GM04504 (cell line): ENCODE measurements around the gene COQ4.
"Not testable (repeated sequence)": the region's sequence is repeated elsewhere in the genome, so short reads cannot be mapped to it uniquely, and the experiment has no call there.

Source experiments
- DNase-seq: peaks from one replicate; pipeline ENCODE4 v3.0.0-alpha.2; 2012; ENCODE audit warnings: low read depth

COQ4 gene

GRCh38 chr9:128298535-128299482 is 23.8 kb upstream of the COQ4 start:
- DNase-seq, result no peak

DNA sequence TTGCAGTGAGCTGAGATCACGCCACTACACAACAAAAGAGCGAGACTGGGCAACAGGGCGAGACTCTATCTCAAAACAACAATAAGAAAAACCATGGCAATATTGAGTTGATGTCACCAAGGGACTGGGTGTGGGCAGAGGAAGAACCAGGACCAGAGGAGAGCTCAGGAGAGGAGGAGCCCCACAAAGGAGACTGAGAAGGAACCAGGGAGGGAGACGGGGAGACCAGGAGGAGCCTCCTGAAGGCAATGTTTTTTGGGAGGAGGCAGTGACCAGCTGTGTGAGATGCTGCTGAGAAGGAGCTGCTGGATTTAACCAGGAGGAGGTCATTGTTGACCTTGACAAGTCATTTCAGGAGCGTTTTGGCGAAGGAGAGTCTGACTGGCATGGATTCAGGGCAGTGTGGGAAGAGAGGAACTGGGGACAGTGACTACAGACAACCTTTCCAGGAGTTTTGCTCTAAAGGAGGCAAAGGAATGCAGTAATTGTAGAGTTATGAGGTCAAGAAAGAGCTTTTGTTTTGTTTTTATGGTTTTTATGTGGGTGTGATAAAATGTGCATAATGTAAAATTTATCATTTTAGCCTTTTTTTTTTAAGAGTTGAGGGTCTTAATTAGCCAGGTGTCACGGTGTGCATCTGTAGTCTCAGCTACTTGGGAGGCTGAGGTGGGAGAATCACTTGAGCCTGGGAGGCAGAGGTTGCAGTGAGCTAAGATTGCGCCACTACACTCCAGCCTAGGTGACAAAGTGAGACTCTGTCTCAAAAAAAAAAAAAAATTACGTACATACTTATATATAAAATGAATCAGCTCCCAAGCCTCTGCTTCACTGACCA is 18.3 kb upstream of the COQ4 start:
- DNase-seq, result no peak

DNA sequence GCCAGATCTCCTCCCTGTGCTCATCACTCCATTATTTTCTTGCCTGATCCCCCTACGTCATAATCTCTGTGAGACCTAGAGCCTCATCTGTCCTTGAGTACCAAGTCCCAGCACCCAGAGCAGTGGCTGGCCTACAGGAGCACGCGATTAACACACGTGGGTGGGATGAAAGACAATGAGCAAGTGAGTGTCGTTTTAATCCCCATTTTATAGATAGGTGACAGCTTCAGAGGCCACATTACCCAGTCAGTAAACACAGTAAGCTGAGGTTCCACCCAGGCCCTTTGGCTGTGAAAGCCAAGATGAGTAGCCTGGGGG is 17.7 kb upstream of the COQ4 start:
- DNase-seq, result no peak

DNA sequence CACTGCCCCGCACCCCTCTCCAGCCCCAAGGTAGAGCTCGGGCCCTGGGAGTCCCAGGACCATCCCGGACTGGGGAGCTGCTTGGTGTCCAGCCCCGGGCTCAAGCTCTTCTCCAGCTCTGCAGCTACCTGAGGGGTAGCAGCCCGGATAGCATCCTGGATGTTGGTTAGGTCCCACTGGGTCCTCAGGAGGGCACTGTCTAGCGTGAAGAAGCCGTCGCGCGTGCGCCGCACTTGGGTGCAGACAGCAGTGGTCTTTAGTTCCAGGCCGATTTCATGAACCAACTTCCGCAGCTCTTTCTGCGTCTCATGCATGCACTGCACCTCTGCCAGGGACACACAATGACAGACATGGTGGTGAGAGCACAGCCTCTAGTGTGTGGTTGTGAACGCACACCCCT is 13.1 kb upstream of the COQ4 start:
- no peak for DNase-seq

DNA sequence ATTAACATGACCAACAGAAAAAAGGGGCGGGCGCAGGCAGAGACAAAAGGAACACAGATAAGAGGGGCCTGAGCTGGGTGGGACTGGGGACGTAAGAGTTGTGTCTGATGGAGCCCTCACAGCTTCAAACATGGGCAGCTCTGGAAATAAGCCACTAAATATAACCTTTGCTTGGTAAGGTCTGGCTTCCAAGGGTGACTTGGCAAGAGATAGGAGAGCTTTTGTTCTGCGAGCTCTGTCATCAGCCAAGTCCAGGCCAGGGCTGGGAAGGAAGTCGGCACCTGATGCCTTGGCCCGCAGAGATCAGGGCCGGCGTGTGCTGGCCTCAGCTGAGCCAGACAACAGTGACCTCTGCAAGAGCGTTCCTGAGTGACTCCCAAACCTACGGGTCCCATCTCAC is 12.2 kb upstream of the COQ4 start:
- no peak for DNase-seq

GRCh38 chr9:128314697-128315096 is 7.9 kb upstream of the COQ4 start:
- no peak for DNase-seq

DNA sequence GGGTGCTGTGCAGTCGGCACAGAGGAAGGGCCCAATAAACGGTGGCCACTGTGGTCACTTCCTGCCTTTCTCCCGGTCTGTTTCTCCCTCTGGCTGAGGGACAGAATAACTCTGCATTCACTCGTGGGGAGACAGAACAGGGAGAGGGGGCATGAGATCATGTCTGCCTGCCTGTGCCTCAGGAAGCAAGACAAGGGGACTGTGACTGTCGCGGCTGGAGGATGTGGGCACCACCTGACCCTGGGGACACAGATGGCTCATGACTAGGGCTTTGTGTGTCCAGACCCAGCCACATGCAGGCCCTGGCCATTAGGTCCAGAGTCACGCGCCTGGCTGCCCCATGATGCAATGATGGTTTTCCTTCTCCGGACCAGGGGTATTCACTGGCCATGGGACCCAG is 6.2 kb upstream of the COQ4 start:
- no peak for DNase-seq

GRCh38 chr9:128317629-128318028 is 5.0 kb upstream of the COQ4 start:
- DNase-seq, result no peak

DNA sequence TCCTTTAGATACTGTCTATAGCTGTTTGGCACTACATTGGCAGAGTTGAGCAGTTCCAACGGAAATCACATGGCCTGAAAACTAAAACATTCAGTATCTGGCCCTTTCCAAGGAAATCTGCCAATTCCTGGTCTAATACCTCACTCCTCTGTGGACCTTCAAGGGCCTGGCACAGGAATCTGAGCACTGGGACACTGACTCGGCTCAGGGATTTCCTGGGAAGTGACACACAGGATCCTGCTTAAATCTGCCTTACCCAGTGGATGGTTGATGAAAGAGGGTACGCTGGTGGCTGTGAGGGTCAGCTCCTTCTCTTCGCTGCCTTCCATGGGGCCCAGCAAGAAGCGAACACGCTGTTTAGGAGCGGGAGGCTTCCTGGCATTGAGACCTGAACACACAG is 1.3 kb upstream of the COQ4 start:
- DNase-seq, result no peak

- DNase-seq, result no peak
Measured at GRCh38 chr9:128321879-128322403, 698 bp upstream of the COQ4 start.

DNA sequence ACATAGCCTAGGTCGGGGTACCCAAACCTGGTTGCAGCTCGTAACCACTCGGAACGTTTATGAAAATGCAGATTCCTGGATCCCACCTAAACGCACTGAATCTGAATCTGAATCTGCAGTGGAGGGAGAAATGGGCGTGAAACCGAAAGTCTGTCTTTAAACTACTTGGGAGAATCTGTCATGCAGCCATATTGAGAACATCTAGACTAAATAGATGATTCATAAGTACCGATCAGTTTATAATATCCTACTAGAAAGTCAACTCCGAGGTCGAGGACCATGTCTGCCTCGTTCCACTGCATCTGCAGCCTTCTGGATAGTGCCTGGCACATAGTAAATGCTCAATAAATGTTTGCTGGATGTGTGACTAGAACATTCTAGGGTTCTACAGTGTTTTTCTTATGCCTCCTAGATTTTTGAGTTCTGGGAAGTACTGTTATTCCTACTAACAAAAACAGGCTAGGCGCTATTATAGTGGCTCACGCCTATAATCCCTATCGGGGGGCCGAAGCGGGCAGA is 632 bp downstream of the COQ4 start:
- no peak for DNase-seq

- no peak for DNase-seq
Measured at GRCh38 chr9:128323791-128324190, 1.2 kb downstream of the COQ4 start.

DNA sequence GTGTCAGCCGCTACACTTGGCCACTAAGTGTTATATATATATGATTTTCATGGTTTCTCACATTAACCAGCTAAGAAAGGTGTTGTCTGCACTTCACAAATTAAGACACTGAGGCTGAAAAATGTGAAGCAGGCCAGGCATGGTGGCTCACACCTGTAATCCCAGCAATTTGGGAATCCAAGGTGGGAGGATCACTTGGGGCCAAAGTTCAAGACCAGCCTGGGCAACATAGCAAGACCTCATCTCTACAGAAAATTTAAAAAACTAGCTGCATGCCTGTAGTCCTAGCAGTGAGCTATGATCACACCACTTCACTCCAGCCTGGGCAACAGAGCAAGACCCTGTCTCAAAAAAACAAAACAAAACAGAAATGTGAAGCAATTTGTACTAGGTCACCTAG is 1.8 kb downstream of the COQ4 start:
- DNase-seq, result no peak

GRCh38 chr9:128325629-128326028 is 3.0 kb downstream of the COQ4 start:
- DNase-seq, result no peak

- DNase-seq, result no peak
Measured at GRCh38 chr9:128333451-128333869, 10.8 kb downstream of the COQ4 start.

DNA sequence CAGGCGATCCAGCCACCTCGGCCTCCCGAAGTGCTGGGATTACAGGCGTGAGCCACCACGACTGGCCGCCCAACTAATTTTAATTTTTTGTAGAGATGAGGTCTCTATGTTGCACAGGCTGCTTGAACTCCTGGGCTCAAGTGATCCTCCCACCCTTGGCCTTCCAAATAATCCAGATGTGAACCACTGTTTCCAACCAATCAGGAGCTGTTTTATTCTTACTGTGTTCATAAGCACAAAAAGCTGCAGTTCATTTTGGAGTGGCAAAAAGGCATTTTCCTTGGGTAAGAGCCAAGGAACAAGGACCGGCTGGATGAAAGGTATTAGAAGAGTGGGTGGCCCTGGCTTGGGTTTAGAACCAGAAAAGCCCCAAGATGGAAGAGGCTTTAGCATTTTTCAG is 12.5 kb downstream of the COQ4 start:
- no peak for DNase-seq

GRCh38 chr9:128335914-128336313 is 13.3 kb downstream of the COQ4 start:
- DNase-seq, result no peak

GRCh38 chr9:128337936-128338335 is 15.3 kb downstream of the COQ4 start:
- DNase-seq, result no peak

DNA sequence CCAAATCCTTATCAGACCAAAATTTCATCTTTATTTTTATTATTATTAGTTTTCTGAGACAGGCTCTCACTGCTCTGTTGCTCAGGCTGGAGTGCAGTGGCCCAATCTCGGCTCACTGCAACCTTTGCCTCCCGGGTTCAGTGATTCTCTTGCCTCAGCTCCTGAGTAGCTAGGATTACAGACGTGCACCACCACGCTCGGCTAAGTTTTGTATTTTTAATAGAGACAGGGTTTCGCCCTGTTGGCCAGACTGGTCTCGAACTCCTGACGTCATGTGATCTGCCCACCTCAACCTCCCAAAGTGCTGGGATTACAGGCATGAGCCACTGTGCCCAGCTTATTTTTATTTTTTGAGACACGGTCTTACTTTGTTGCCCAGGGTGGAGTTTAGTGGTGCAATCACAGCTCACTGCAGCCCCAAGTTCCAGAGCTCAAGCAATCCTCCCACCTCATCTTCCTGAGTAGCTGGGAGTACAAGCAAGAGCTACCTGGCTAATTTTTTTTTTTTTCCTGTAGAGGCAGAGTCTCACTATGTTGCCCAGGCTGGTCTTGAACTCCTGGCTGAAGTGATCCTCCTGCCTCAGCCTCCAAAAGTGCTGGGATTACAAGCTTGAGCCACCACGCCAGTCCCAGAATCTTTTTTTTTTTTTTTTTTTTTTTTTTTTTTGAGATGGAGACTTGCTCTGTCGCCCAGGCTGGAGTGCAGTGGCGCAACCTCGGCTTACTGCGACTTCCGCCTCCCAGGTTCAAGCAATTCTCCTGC is 16.4 kb downstream of the COQ4 start:
- not testable (repeated sequence) for DNase-seq

GRCh38 chr9:128339761-128340690 is 17.4 kb downstream of the COQ4 start, which contains the start of gene SLC27A4:
TSS of gene SLC27A4 (plus strand) at chr9:128340527. CDS start at chr9:128343133, 2,606 bp downstream.
- DNase-seq, result no peak
